Measurements from ENCODE around the gene NAA60. TPM values are rescaled to one million over a fixed set of nuclear protein-coding genes. Genes with fewer than 3 reads are reported as not detected.

NAA60 gene
- total and polyA plus RNA-seq, 9 of the 15 experiments (the other 6 are each of a cell fraction or from before 2014, with no cell fraction given): 2.1 to 49.4 (median 10.3) TPM

GRCh38 chr16:3518292-3518985 lies 75.0 kb downstream of the NAA60 start:
- no peak for ATAC-seq
- WGBS (ENCODE audit: insufficient coverage, low coverage, missing lambda C conversion rate): 37% methylated on average over 6 of the region's 6 CpGs
- Histone ChIP-seq H3K9ac (ENCODE audit: insufficient read depth in 1 of 2, low read depth in 2 of 2, low read length in 2 of 2) (no peak overlapping the region), H3K4me2 (ENCODE audit: insufficient read depth, low read length) (no peak overlapping the region), H3K79me2 (ENCODE audit: control insufficient read depth, insufficient read depth, low read length) (no peaks in the 10 kb centered on the region), H4K20me1 (replicated peaks; ENCODE audit: control insufficient read depth, insufficient read depth, low read length) (no peaks in the 10 kb centered on the region), H2AFZ (ENCODE audit: low read depth, low read length) (no peak overlapping the region), H3K9me3 (replicated peaks; ENCODE audit: control insufficient read depth, insufficient read depth, low read depth, low read length) (no peaks in the 10 kb centered on the region), H3K36me3 (ENCODE audit: control insufficient read depth, insufficient read depth, low read length) (peaks cover 8% of the 10 kb centered on the region; the same call in 1 of the 3 replicates), H3K27ac (ENCODE audit: extremely low read depth, low read depth, low read length) (no peak overlapping the region), H3K4me1 (replicated peaks in 1 of 2; ENCODE audit: control insufficient read depth in 2 of 2, insufficient read depth in 2 of 2, low read length in 2 of 2) (peaks cover 3 to 7% of the 10 kb centered on the region in 2 experiments; a peak in 2 of 5 replicates), H3K27me3 (ENCODE audit: control insufficient read depth in 2 of 2, insufficient read depth in 2 of 2, low read length in 2 of 2) (no peaks in the 10 kb centered on the region), H3K4me3 (no peak overlapping the region), H3K9me1 (ENCODE audit: control insufficient read depth, insufficient read depth, low read length) (no peaks in the 10 kb centered on the region)
- no peak for FAIRE-seq
- no TSS peak for BruUV-seq (replicated peaks)
- CTCF ChIA-PET (ENCODE audit: low intra/inter-chr PET ratio): no interaction called here
- in situ Hi-C loops (cut with MboI) (no loop called here), intact Hi-C loops (cut with micrococcal nuclease) (no loop called here)
- no peak for DNase-seq (ENCODE audit: extremely low read depth in 1 of 4, low spot score in 3 of 4)
- POLR2A ChIA-PET: interaction anchor here (0.6 to 0.7 kb wide), 2 partner anchors 14 to 63 kb away, joined by 3 to 4 read pairs; no protein-coding TSS in a partner anchor
- TF ChIP-seq MCM7 (IDR thresholded peaks at IDR 0.05): no peak
- no peak for TF ChIP-seq ZZZ3 (IDR thresholded peaks at IDR 0.05)
- TF ChIP-seq ATF6 (CRISPR knock-in tag; IDR thresholded peaks at IDR 0.05): no peak
- TF ChIP-seq ETS2 (tag; IDR thresholded peaks at IDR 0.05; ENCODE audit: borderline replicate concordance, poor library complexity, severe bottlenecking): no peak
- TF ChIP-seq IRF1 (CRISPR knock-in tag; IDR thresholded peaks at IDR 0.05; ENCODE audit: borderline replicate concordance): no peak
- TF ChIP-seq ZNF277 (CRISPR knock-in tag; IDR thresholded peaks at IDR 0.05; ENCODE audit: borderline replicate concordance): no peak
- no peak for TF ChIP-seq BCL6 (CRISPR knock-in tag; IDR thresholded peaks at IDR 0.05)
- no peak for TF ChIP-seq GTF2E2 (tag; IDR thresholded peaks at IDR 0.05)
- no peak for TF ChIP-seq ZBTB33 (CRISPR knock-in tag; IDR thresholded peaks at IDR 0.05)
- no peak for TF ChIP-seq TAF1 (IDR thresholded peaks at IDR 0.05; ENCODE audit: control insufficient read depth, extremely low read depth, insufficient read depth, low read length, severe bottlenecking)
- no peak for TF ChIP-seq NFXL1 (CRISPR knock-in tag; IDR thresholded peaks at IDR 0.05)
- no peak for TF ChIP-seq KAT8 (IDR thresholded peaks at IDR 0.05; ENCODE audit: low read depth)
- TF ChIP-seq JUND (IDR thresholded peaks at IDR 0.05; ENCODE audit: borderline replicate concordance, low read depth, low read length): no peak
- TF ChIP-seq JUND (tag; IDR thresholded peaks at IDR 0.05; ENCODE audit: borderline replicate concordance, low read depth, low read length): no peak
